K562 (cell line): ENCODE data around the gene ALDH8A1.

Experiments used
- POLR2A ChIP-seq: fragments of 450-650 bp; conservative IDR thresholded peaks from 2 replicates; pipeline ENCODE4 v1.6.1; 2016
- TCF7L2 ChIP-seq: fragments of 150-350 bp; IDR thresholded peaks from 2 replicates; pipeline ENCODE4 v1.6.1; 2016; ENCODE audit warnings: low read depth, mild to moderate bottlenecking, low read length, moderate library complexity
- ZNF232 ChIP-seq: sonication (generic); formaldehyde crosslinking; IDR thresholded peaks from 2 replicates; pipeline ENCODE4 v1.8.0; 2022; ENCODE audit warnings: mild to moderate bottlenecking, missing genetic modification reagents
- TF ChIP-seq, protein P1 (sequence below), 2 experiments: fragments of 450-650 bp; IDR thresholded peaks; 2 replicates each; pipeline ENCODE4 v1.6.1; 2016
- TF ChIP-seq, protein P2 (sequence below): fragments of 450-650 bp; formaldehyde crosslinking; IDR thresholded peaks from 2 replicates; pipeline ENCODE4 v1.4.0; 2022; ENCODE audit warnings: missing genetic modification characterization

- TF ChIP-seq, protein P1, sequence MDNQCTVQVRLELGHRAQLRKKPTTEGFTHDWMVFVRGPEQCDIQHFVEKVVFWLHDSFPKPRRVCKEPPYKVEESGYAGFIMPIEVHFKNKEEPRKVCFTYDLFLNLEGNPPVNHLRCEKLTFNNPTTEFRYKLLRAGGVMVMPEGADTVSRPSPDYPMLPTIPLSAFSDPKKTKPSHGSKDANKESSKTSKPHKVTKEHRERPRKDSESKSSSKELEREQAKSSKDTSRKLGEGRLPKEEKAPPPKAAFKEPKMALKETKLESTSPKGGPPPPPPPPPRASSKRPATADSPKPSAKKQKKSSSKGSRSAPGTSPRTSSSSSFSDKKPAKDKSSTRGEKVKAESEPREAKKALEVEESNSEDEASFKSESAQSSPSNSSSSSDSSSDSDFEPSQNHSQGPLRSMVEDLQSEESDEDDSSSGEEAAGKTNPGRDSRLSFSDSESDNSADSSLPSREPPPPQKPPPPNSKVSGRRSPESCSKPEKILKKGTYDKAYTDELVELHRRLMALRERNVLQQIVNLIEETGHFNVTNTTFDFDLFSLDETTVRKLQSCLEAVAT (IDR thresholded peaks at IDR 0.05) = no peak
- TF ChIP-seq POLR2A (no peak), TCF7L2 (no peak), ZNF232 (CRISPR knock-in tag) (no peak)
- TF ChIP-seq, protein P2, sequence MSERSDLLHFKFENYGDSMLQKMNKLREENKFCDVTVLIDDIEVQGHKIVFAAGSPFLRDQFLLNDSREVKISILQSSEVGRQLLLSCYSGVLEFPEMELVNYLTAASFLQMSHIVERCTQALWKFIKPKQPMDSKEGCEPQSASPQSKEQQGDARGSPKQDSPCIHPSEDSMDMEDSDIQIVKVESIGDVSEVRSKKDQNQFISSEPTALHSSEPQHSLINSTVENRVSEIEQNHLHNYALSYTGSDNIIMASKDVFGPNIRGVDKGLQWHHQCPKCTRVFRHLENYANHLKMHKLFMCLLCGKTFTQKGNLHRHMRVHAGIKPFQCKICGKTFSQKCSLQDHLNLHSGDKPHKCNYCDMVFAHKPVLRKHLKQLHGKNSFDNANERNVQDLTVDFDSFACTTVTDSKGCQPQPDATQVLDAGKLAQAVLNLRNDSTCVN (CRISPR knock-in tag) = no peak
Observed at GRCh38 chr6:134962421-134962820, 12.5 kb upstream of the ALDH8A1 start.
